Right atrium auricular region (tissue), 2 donors: ENCODE measurements around the gene HERC3. TPM values are rescaled to one million over a fixed set of nuclear protein-coding genes. Genes with fewer than 3 reads are reported as not detected.
A peak's percentile ranks its signal among the peaks of the same experiment; 100 is the strongest.

ENCODE experiments used
- DNase-seq: peaks from one replicate; pipeline ENCODE4 v3.0.0-alpha.2; 2019; ENCODE audit warnings: low spot score
- H3K27ac ChIP-seq, 2 donors: fragments of 200-600 bp; sonication (generic); 1 replicate in 1 of 2; 2 replicates in 1 of 2; pipeline ENCODE4 v1.5.1; 2016 to 2019
- H3K27me3 ChIP-seq, 2 donors: fragments of 200-600 bp; sonication (generic); one replicate each; pipeline versions ENCODE4 v1.5.1 to v1.6.0; 2017 to 2019
- H3K36me3 ChIP-seq: fragments of 200-600 bp; sonication (generic); one replicate; pipeline ENCODE4 v1.5.1; 2016
- H3K4me1 ChIP-seq, 2 donors: fragments of 200-600 bp; sonication (generic); one replicate each; pipeline versions ENCODE4 v1.5.1 to v1.6.0; 2017 to 2019
- H3K4me3 ChIP-seq, 2 donors: fragments of 200-600 bp; sonication (generic); 1 replicate in 1 of 2; 2 replicates in 1 of 2; pipeline ENCODE4 v1.5.1; 2017 to 2019; ENCODE audit warnings: mild to moderate bottlenecking in 1 of 2, moderate library complexity in 1 of 2
- H3K9me3 ChIP-seq, 2 donors: fragments of 200-600 bp; sonication (generic); one replicate each; pipeline ENCODE4 v1.5.1; 2019
- CTCF ChIP-seq, 2 donors: fragments of 200-600 bp; sonication (generic); IDR thresholded peaks; one replicate each; pipeline ENCODE4 v1.5.1; 2019; ENCODE audit warnings: antibody characterized with exemption in 2 of 2
- total RNA-seq, 2 donors: library from RNA; depleted of rRNA; stranded (reverse); fragments of >200 nt; gene quantifications; one replicate each; pipeline ENCODE4 v1.1.0, GENCODE V29; 2016

HERC3 gene
- total RNA-seq, 2 donors from 2014 or later = 27.4 to 36.2 TPM

- no peak for DNase-seq
- no peak overlapping the region for H3K4me3 ChIP-seq
- TF ChIP-seq CTCF (IDR thresholded peaks at IDR 0.05) = no peak
- no peaks in the 10 kb centered on the region for H3K27me3 ChIP-seq
- H3K9me3 ChIP-seq = no peaks in the 10 kb centered on the region
- H3K36me3 ChIP-seq = peaks cover 38% of the 10 kb centered on the region
- H3K4me1 ChIP-seq = peaks cover 0 to 25% of the 10 kb centered on the region in 2 donors
- H3K27ac ChIP-seq = no peak overlapping the region
Measured at GRCh38 chr4:88730811-88731210, 138.5 kb downstream of the HERC3 start.

GRCh38 chr4:88731381-88731780, 139.1 kb downstream of the HERC3 start:
- Histone ChIP-seq H3K4me1 (peaks cover 0 to 30% of the 10 kb centered on the region in 2 donors), H3K27me3 (no peaks in the 10 kb centered on the region), H3K4me3 (no peak overlapping the region), H3K27ac (no peak overlapping the region), H3K9me3 (no peaks in the 10 kb centered on the region), H3K36me3 (peaks cover 38% of the 10 kb centered on the region)
- DNase-seq = no peak
- TF ChIP-seq CTCF (IDR thresholded peaks at IDR 0.05) = no peak

- peaks cover 0 to 38% of the 10 kb centered on the region in 2 donors for H3K4me1 ChIP-seq
- no peak for TF ChIP-seq CTCF (IDR thresholded peaks at IDR 0.05)
- no peak for DNase-seq
- no peaks in the 10 kb centered on the region for H3K9me3 ChIP-seq
- no peak overlapping the region for H3K4me3 ChIP-seq
- H3K27ac ChIP-seq = no peak overlapping the region
- peaks cover 31% of the 10 kb centered on the region for H3K36me3 ChIP-seq
- H3K27me3 ChIP-seq = no peaks in the 10 kb centered on the region
Measured at GRCh38 chr4:88732714-88733368, 140.6 kb downstream of the HERC3 start.

GRCh38 chr4:88734403-88734949, 142.2 kb downstream of the HERC3 start:
- TF ChIP-seq CTCF (IDR thresholded peaks at IDR 0.05) = no peak
- H3K27me3 ChIP-seq = no peaks in the 10 kb centered on the region
- H3K9me3 ChIP-seq = no peaks in the 10 kb centered on the region
- H3K4me3 ChIP-seq = no peak overlapping the region
- H3K4me1 ChIP-seq = peaks cover 0 to 32% of the 10 kb centered on the region in 2 donors
- H3K27ac ChIP-seq = peak overlapping the region in 1 of 2 donors; percentile 13
- peaks cover 29% of the 10 kb centered on the region for H3K36me3 ChIP-seq
- DNase-seq = no peak

- H3K4me1 ChIP-seq = peaks cover 0 to 32% of the 10 kb centered on the region in 2 donors
- TF ChIP-seq CTCF (IDR thresholded peaks at IDR 0.05) = no peak
- H3K36me3 ChIP-seq = peaks cover 18% of the 10 kb centered on the region
- no peak for DNase-seq
- H3K4me3 ChIP-seq = no peak overlapping the region
- peak overlapping the region in 1 of 2 donors; percentile 30 for H3K27ac ChIP-seq
- H3K27me3 ChIP-seq = no peaks in the 10 kb centered on the region
- H3K9me3 ChIP-seq = no peaks in the 10 kb centered on the region
Measured at GRCh38 chr4:88735564-88735963, 143.3 kb downstream of the HERC3 start.
